HG02970 (cell line): ENCODE results near the gene TRIM23.

Experiments
- ATAC-seq: cut with Tn5 transposase; IDR thresholded peaks from one replicate; pipeline ENCODE4 v1.9.1; 2021; ENCODE audit warnings: mild to moderate bottlenecking, moderate library complexity, moderate number of reproducible peaks; ENCODE audit not compliant: unreplicated experiment, low FRiP score

The TRIM23 gene

GRCh38 chr5:65570598-65571226 lies 53.4 kb downstream of the TRIM23 start:
- no peak for ATAC-seq

GRCh38 chr5:65566505-65566904 lies 57.6 kb downstream of the TRIM23 start:
- no peak for ATAC-seq

- no peak for ATAC-seq
Observed at GRCh38 chr5:65563777-65564176, 60.4 kb downstream of the TRIM23 start.

- peak; percentile 99 for ATAC-seq
Observed at GRCh38 chr5:65562731-65563701, 61.1 kb downstream of the TRIM23 start, which contains the start of the genes CENPK and PPWD1. Gene CENPK (minus strand): TSS chr5:65563168. CDS start chr5:65554907, 8,261 bp downstream. Gene PPWD1 (plus strand): TSS chr5:65563296. CDS start chr5:65563311, 15 bp downstream.

- ATAC-seq, result no peak
Observed at GRCh38 chr5:65556718-65557117, 67.4 kb downstream of the TRIM23 start.

- ATAC-seq, result no peak
Observed at GRCh38 chr5:65556181-65556580, 68.0 kb downstream of the TRIM23 start.

GRCh38 chr5:65555287-65555686 lies 68.8 kb downstream of the TRIM23 start:
- ATAC-seq, result no peak

- ATAC-seq, result no peak
Observed at GRCh38 chr5:65553941-65554340, 70.2 kb downstream of the TRIM23 start.

GRCh38 chr5:65548281-65548680 lies 75.9 kb downstream of the TRIM23 start:
- no peak for ATAC-seq

- no peak for ATAC-seq
Observed at GRCh38 chr5:65546141-65546540, 78.0 kb downstream of the TRIM23 start.

- ATAC-seq, result no peak
Observed at GRCh38 chr5:65544473-65544872, 79.7 kb downstream of the TRIM23 start.

- ATAC-seq, result no peak
Observed at GRCh38 chr5:65539827-65540226, 84.3 kb downstream of the TRIM23 start.
